Choroid plexus epithelial cell (primary cell): ENCODE results near the gene ZBTB32.

ENCODE experiments used
- DNase-seq: peaks from one replicate; pipeline ENCODE4 v3.0.0-alpha.2; 2010; ENCODE audit warnings: low read depth
- H3K4me3 ChIP-seq: 2 replicates; pipeline ENCODE4 v1.5.1; 2011; ENCODE audit warnings: low read depth, mild to moderate bottlenecking, control low read depth, low read length, moderate library complexity
- CTCF ChIP-seq: conservative IDR thresholded peaks from 2 replicates; pipeline ENCODE4 v1.5.1; 2011; ENCODE audit warnings: low read depth, mild to moderate bottlenecking, control low read depth, inconsistent platforms, low read length, moderate library complexity

Gene ZBTB32

DNA sequence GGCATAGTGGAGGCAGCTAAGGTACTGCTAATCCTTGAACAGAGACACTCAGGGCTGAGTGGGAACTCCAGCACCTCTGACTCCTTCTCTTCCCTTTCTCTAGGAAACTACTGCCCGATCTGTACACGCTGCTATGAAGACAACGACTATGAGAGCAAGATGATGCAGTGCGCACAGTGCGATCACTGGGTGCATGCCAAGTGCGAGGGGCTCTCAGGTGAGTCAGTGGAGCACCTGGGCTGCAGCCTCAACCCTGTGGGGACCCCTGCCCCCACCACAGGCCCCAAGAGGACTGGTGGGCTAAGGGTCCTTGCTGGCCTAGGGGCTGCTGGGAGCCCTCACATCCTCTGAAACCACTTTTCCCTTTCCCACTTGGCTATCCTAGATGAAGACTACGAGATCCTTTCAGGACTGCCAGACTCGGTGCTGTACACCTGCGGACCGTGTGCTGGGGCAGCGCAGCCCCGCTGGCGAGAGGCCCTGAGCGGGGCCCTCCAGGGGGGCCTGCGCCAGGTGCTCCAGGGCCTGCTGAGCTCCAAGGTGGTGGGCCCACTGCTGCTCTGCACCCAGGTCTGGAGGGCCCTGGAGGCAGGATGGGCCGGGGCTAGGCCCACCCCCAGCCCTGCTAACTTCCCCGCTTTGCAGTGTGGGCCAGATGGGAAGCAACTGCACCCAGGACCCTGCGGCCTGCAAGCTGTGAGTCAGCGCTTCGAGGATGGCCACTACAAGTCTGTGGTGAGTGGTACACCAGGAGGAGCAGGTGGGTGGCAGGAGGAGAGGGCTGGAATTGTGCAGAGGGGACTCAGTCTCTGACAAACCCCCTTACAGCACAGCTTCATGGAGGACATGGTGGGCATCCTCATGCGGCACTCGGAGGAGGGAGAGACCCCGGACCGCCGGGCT, 22.9 kb downstream of the ZBTB32 start:
- no peak for TF ChIP-seq CTCF
- no peak for DNase-seq

DNA sequence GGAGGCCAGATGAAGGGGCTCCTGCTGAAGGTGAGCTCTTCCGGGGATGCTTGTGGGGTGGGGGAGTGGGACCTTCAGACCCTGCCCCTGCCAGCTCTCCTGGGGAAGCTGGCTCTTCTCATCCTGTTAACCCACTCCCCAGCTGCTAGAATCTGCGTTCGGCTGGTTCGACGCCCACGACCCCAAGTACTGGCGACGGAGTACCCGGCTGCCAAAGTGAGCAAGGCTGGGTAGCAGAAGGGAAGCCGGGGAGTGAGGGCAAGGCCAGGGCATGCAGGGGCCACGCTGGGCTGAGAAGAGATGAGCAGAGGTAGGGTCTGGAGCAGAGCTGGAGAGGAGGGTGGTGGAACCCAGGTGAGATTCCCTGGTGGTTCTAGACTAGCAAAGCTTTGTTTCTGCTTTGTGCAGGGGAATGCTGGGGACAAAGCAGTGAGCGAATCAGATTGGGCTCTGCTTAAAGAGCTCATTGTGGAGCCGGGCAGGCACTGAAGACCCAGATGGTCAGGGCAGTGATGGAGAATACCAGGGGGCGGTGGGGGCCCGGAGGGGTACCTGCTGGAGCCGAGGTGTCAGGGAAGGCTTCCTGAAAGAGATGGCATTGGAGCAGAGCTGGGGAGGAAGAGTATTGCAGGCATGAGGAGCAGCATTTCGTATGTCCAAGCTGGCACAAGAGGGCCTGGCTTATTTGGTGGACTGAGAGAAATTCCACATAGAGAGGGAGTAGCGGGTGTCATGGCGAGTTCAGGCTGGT, 23.8 kb downstream of the ZBTB32 start:
- no peak for DNase-seq
- TF ChIP-seq CTCF: no peak

More for the DNA sequence above, 22.9 kb downstream of the ZBTB32 start:
- no peak overlapping the region for H3K4me3 ChIP-seq

DNA sequence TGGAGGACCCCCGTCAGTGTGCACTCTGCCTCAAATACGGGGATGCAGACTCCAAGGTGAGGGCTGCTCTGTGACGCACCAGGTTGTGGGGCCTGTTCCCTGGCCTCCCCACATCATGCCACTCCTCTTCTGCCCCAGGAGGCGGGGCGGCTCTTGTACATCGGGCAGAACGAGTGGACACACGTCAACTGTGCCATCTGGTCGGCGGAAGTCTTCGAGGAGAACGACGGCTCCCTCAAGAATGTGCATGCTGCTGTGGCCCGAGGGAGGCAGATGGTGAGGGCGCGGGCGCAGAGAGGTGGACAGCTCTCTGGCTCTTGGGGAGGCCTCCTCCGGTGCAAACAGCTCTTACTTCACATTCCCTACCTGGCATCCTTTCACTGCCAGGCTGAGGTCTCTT, 24.7 kb downstream of the ZBTB32 start:
- no peak for DNase-seq
- no peak overlapping the region for H3K4me3 ChIP-seq
- TF ChIP-seq CTCF: no peak

More for the DNA sequence above, 23.8 kb downstream of the ZBTB32 start:
- H3K4me3 ChIP-seq: no peak overlapping the region

- TF ChIP-seq CTCF: no peak
- H3K4me3 ChIP-seq: no peak overlapping the region
- DNase-seq: no peak
These were observed 25.4 kb downstream of the ZBTB32 start for GRCh38 chr19:35729763-35730162.

DNA sequence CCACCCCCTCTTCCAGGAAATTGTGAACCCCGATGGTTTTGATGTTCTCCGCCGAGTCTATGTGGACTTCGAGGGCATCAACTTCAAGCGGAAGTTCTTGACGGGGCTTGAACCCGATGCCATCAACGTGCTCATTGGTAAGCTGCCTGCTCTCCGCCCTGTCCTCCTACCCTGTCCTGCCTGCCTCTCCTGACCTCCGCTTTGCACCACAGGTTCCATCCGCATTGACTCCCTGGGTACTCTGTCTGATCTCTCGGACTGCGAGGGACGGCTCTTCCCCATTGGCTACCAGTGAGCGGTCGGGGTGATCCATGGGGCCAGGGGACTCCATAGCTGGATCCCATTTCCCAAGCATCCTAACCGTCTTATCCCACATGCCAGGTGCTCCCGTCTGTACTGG, 26.0 kb downstream of the ZBTB32 start:
- H3K4me3 ChIP-seq: no peak overlapping the region
- DNase-seq: no peak
- no peak for TF ChIP-seq CTCF

- DNase-seq: no peak
- H3K4me3 ChIP-seq: no peak overlapping the region
- no peak for TF ChIP-seq CTCF
These were observed 27.0 kb downstream of the ZBTB32 start for GRCh38 chr19:35731353-35731752.
